SU-DHL-6 (cell line): Measurements from ENCODE around the gene MTHFSD.

Source experiments
- H2AFZ ChIP-seq: fragments of 200-600 bp; sonication (generic); 2 replicates; pipeline ENCODE4 v1.6.1; 2014; ENCODE audit warnings: low read depth, mild to moderate bottlenecking, moderate library complexity, mixed read lengths, antibody characterized with exemption, low read length; ENCODE audit not compliant: severe bottlenecking
- H3F3A ChIP-seq: fragments of 200-600 bp; shearing (Covaris generic); 2 replicates; pipeline ENCODE4 v1.6.0; 2016; ENCODE audit warnings: antibody characterized with exemption, mild to moderate bottlenecking; ENCODE audit not compliant: insufficient read depth
- H3K27ac ChIP-seq: fragments of 200-600 bp; sonication (generic); 2 replicates; pipeline ENCODE4 v1.5.1; 2016; ENCODE audit warnings: low read depth, mild to moderate bottlenecking, low read length, moderate library complexity, mixed read lengths
- H3K27me3 ChIP-seq: fragments of 200-600 bp; sonication (generic), shearing (Covaris generic); 2 replicates; pipeline ENCODE4 v1.6.0; 2014; ENCODE audit warnings: mild to moderate bottlenecking, low read length
- H3K36me3 ChIP-seq: fragments of 200-600 bp; sonication (generic); 2 replicates; pipeline ENCODE4 v1.6.1; 2014; ENCODE audit warnings: mild to moderate bottlenecking, low read length, mixed read lengths
- H3K4me2 ChIP-seq: fragments of 300-600, 200-600 bp; shearing (Covaris generic), sonication (generic); 2 replicates; pipeline ENCODE4 v1.6.0; 2014; ENCODE audit warnings: low read length, low read depth, mild to moderate bottlenecking; ENCODE audit not compliant: poor library complexity, severe bottlenecking
- H3K4me3 ChIP-seq: fragments of 200-600 bp; sonication (generic); 2 replicates; pipeline ENCODE4 v1.5.1; 2014; ENCODE audit warnings: antibody characterized with exemption, low read length, mild to moderate bottlenecking, mixed read lengths; ENCODE audit not compliant: insufficient read depth, poor library complexity, severe bottlenecking
- H3K79me2 ChIP-seq: fragments of 200-600 bp; sonication (generic); 2 replicates; pipeline ENCODE4 v1.6.1; 2014; ENCODE audit warnings: mild to moderate bottlenecking, low read length, moderate library complexity; ENCODE audit not compliant: insufficient read depth
- H3K9ac ChIP-seq: fragments of 200-600 bp; sonication (generic); 2 replicates; pipeline ENCODE4 v1.7.0; 2014; ENCODE audit warnings: mild to moderate bottlenecking, low read length
- H3K9me2 ChIP-seq: fragments of 200-600 bp; sonication (generic); replicated peaks from 2 replicates; pipeline ENCODE4 v1.6.1; 2014; ENCODE audit warnings: low read length; ENCODE audit not compliant: insufficient read depth
- H3K9me3 ChIP-seq: fragments of 200-600 bp; sonication (generic); 2 replicates; pipeline ENCODE4 v1.6.1; 2014; ENCODE audit warnings: low read length, mixed read lengths; ENCODE audit not compliant: insufficient read depth
- H4K20me1 ChIP-seq: fragments of 200-600 bp; sonication (generic); 2 replicates; pipeline ENCODE4 v1.6.1; 2014; ENCODE audit warnings: low read depth, mild to moderate bottlenecking, antibody characterized with exemption, low read length, moderate library complexity, mixed read lengths
- EZH2phosphoT487 ChIP-seq: fragments of 200-600 bp; sonication (generic), shearing (Covaris generic); conservative IDR thresholded peaks from 2 replicates; pipeline ENCODE4 v1.6.1; 2018; ENCODE audit warnings: mild to moderate bottlenecking, antibody characterized with exemption, low read length, moderate library complexity, mixed read lengths
- TF ChIP-seq, protein P1 (sequence below): fragments of 200-600 bp; sonication (generic); IDR thresholded peaks from one replicate; pipeline ENCODE4 v1.5.1; 2017; ENCODE audit warnings: antibody characterized with exemption, mild to moderate bottlenecking, low read length, moderate library complexity; ENCODE audit not compliant: insufficient read depth, poor library complexity, severe bottlenecking

The MTHFSD gene

DNA sequence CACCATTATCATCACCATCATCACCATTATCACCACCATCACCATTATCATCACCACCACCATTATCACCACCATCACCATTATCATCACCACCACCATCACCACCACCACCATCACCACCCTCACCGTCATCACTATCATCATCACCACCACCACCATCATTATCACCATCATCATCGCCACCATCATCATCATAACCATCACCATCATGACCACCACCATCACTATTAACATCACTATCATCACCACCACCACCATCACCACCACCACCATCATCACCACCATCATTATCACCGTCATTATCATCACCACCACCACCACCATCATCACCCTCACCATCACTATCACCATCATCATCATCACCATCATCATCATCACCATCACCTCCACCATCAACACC is 32.5 kb upstream of the MTHFSD start:
- H3K9me3 ChIP-seq: no peaks in the 10 kb centered on the region
- H4K20me1 ChIP-seq: no peaks in the 10 kb centered on the region
- no peak overlapping the region for H2AFZ ChIP-seq
- H3K4me2 ChIP-seq: no peak overlapping the region
- no peak overlapping the region for H3K4me3 ChIP-seq
- no peak overlapping the region for H3K27ac ChIP-seq
- no peaks in the 10 kb centered on the region for H3F3A ChIP-seq
- no peak for TF ChIP-seq EZH2phosphoT487
- TF ChIP-seq, protein P1, sequence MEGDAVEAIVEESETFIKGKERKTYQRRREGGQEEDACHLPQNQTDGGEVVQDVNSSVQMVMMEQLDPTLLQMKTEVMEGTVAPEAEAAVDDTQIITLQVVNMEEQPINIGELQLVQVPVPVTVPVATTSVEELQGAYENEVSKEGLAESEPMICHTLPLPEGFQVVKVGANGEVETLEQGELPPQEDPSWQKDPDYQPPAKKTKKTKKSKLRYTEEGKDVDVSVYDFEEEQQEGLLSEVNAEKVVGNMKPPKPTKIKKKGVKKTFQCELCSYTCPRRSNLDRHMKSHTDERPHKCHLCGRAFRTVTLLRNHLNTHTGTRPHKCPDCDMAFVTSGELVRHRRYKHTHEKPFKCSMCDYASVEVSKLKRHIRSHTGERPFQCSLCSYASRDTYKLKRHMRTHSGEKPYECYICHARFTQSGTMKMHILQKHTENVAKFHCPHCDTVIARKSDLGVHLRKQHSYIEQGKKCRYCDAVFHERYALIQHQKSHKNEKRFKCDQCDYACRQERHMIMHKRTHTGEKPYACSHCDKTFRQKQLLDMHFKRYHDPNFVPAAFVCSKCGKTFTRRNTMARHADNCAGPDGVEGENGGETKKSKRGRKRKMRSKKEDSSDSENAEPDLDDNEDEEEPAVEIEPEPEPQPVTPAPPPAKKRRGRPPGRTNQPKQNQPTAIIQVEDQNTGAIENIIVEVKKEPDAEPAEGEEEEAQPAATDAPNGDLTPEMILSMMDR: no peak
- H3K27me3 ChIP-seq: no peaks in the 10 kb centered on the region
- H3K9me2 ChIP-seq: no peaks in the 10 kb centered on the region
- H3K9ac ChIP-seq: no peak overlapping the region
- H3K79me2 ChIP-seq: no peaks in the 10 kb centered on the region
- no peaks in the 10 kb centered on the region for H3K36me3 ChIP-seq

DNA sequence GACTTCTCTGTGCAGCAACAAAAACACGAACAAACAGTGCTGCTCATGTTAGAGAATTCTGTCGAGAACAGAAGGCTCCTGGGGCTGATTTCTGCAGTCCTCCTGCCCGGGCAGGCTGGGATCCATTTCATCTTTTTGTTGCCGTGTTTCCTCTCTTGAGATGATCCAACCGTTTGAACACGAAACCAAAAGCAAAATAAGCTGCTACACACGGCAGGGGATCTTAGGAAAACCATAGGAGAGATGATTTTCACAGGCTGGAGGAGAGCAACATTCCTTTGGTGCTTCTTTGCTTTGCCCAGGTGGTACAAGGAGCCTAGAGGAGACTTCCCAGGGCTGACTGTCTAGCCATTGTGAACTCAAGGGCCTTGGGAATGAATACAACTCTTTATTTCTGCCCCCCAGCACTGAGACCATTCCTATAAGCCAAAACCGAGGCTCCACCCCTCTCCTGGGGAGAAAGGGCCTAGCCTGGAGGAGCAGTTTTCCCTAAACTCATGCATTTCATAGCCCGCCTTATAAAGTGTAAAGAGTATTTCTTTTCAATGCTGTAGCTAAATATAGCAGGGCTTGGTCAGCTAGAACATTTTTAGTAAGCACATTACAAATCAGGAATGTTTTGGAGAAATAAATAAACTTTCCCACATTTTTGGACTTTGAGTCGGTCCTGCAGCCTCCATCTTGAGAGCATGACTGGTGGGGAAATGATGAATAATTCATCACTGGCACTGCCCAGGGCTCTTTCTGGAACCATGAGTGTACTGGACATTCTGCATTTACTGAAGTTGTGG is 31.0 kb upstream of the MTHFSD start:
- Histone ChIP-seq H3K9ac (no peak overlapping the region), H3K9me3 (no peaks in the 10 kb centered on the region), H3K4me3 (no peak overlapping the region), H3K27me3 (no peaks in the 10 kb centered on the region), H3K36me3 (no peaks in the 10 kb centered on the region), H3K4me2 (no peak overlapping the region), H3F3A (no peaks in the 10 kb centered on the region), H3K27ac (no peak overlapping the region), H2AFZ (no peak overlapping the region), H3K9me2 (no peaks in the 10 kb centered on the region), H3K79me2 (no peaks in the 10 kb centered on the region), H4K20me1 (no peaks in the 10 kb centered on the region)
- TF ChIP-seq, protein P1: no peak

DNA sequence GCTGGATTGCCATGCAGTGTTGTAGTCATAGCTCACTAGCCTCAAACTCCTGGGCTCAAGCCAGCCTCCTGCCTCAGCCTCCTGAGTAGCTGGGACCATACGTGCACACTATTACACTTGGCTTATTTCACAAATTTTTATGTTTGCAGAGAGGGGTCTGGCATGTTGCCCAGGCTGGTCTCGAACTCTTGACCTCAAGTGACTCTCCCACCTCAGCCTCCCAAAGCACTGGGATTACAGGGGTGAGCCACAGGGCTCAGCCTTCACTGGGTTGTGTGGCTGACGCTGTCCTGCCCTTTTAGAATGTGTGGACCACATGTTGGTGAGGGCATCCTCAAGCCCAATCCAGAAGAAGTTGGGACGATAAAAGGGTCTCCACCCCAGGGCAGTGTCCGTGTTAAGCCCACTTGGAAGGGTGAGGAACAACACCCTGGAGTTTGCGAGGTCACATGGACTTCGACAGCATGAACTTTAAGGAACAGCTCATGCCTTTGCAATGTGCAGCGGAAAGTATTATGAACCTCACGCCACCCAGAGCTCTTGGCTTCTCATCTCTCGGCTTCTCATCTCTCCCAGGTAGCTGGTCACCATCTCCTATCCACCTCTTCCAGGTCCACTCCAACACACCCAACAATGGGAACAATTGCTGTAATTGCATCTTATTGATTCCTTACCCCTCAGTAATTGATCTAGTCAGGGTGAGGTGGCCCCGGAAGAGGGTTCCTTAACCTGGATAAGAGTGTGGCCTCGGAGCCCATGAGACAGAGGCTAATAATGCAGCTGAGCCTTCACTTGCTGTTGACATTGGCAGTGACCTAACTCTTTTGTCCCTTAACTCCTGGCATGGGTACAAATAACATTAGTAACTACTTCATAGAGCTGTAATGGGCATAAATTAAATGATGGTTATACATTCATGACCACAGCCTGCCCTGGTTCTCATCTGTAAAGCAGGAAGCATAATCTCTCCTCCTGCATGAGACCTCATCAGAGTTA is 30.0 kb upstream of the MTHFSD start:
- Histone ChIP-seq H3K9me2 (no peaks in the 10 kb centered on the region), H3K4me3 (no peak overlapping the region), H3K79me2 (no peaks in the 10 kb centered on the region), H3K9me3 (no peaks in the 10 kb centered on the region), H3K4me2 (no peak overlapping the region), H2AFZ (no peak overlapping the region), H3K9ac (no peak overlapping the region), H3K27ac (no peak overlapping the region), H3K27me3 (no peaks in the 10 kb centered on the region), H3K36me3 (no peaks in the 10 kb centered on the region), H4K20me1 (no peaks in the 10 kb centered on the region), H3F3A (no peaks in the 10 kb centered on the region)
- TF ChIP-seq, protein P1: no peak
- no peak for TF ChIP-seq EZH2phosphoT487
